ENCODE data around the gene ZNF226. TPM values are rescaled to one million over a fixed set of nuclear protein-coding genes. Genes with fewer than 3 reads are reported as not detected.
"Not testable (repeated sequence)": the region's sequence is repeated elsewhere in the genome, so short reads cannot be mapped to it uniquely, and the experiment has no call there.

Gene ZNF226
- total RNA-seq, 2 experiments from 2014 or later: 14.6 to 17.9 TPM

GRCh38 chr19:44220761-44221160 is 55.9 kb downstream of the ZNF226 start:
- H3K27ac ChIP-seq (ENCODE audit: low read depth, low read length, poor library complexity, severe bottlenecking); H3K4me3 ChIP-seq (ENCODE audit: low read depth, low read length, poor library complexity, severe bottlenecking); H3K9me2 ChIP-seq (ENCODE audit: insufficient read depth, low read length); H3K4me2 ChIP-seq (ENCODE audit: low read length); BruUV-seq (replicated peaks); DNase-seq (ENCODE audit: low spot score); H4K20me1 ChIP-seq (ENCODE audit: insufficient read depth, low read length); H2AFZ ChIP-seq (ENCODE audit: low read length); H3K79me2 ChIP-seq (ENCODE audit: insufficient read depth, low read depth, low read length); H3K9me3 ChIP-seq (ENCODE audit: low read length); intact Hi-C loops (cut with micrococcal nuclease; ENCODE audit: unreplicated experiment); H3K4me1 ChIP-seq (ENCODE audit: insufficient read depth, low read length, poor library complexity, severe bottlenecking); CTCF ChIA-PET (ENCODE audit: unreplicated experiment); POLR2A ChIA-PET: not testable (repeated sequence)
- H3K36me3 ChIP-seq (ENCODE audit: insufficient read depth, low read length): peaks cover 41% of the 10 kb centered on the region

GRCh38 chr19:44221291-44221690 is 56.4 kb downstream of the ZNF226 start:
- POLR2A ChIA-PET; BruUV-seq (replicated peaks); H3K9me3 ChIP-seq (ENCODE audit: low read length); H2AFZ ChIP-seq (ENCODE audit: low read length); intact Hi-C loops (cut with micrococcal nuclease; ENCODE audit: unreplicated experiment); H3K79me2 ChIP-seq (ENCODE audit: insufficient read depth, low read depth, low read length); DNase-seq (ENCODE audit: low spot score); H3K9me2 ChIP-seq (ENCODE audit: insufficient read depth, low read length); H3K4me1 ChIP-seq (ENCODE audit: insufficient read depth, low read length, poor library complexity, severe bottlenecking); H3K4me2 ChIP-seq (ENCODE audit: low read length); CTCF ChIA-PET (ENCODE audit: unreplicated experiment); H3K4me3 ChIP-seq (ENCODE audit: low read depth, low read length, poor library complexity, severe bottlenecking); H4K20me1 ChIP-seq (ENCODE audit: insufficient read depth, low read length); H3K27ac ChIP-seq (ENCODE audit: low read depth, low read length, poor library complexity, severe bottlenecking): not testable (repeated sequence)
- peaks cover 36% of the 10 kb centered on the region for H3K36me3 ChIP-seq (ENCODE audit: insufficient read depth, low read length)

Other genes starting within 250 kb of the ZNF226 start
- gene ZNF45, start 229.8 kb upstream of the ZNF226 start, total RNA-seq (2014; rRNA removed; shearing (Covaris generic)): 14.5 and 15.3 TPM in 2 replicates
- gene ZNF45, start 229.8 kb upstream of the ZNF226 start, total RNA-seq (2022): 9.7 and 12.7 TPM in 2 replicates
- 0.21 and 0.28 TPM in 2 replicates for gene ZNF221, start 213.9 kb upstream of the ZNF226 start, total RNA-seq (2014; rRNA removed; shearing (Covaris generic))
- gene ZNF221, start 213.9 kb upstream of the ZNF226 start, total RNA-seq (2022): not detected in 2 replicates
- gene ZNF155, start 180.9 kb upstream of the ZNF226 start, total RNA-seq (2014; rRNA removed; shearing (Covaris generic)): not detected in 2 replicates
- not detected in 2 replicates for gene ZNF155, start 180.9 kb upstream of the ZNF226 start, total RNA-seq (2022)
- gene ZNF230, start 162.1 kb upstream of the ZNF226 start, total RNA-seq (2014; rRNA removed; shearing (Covaris generic)): 1.7 and 1.8 TPM in 2 replicates
- gene ZNF230, start 162.1 kb upstream of the ZNF226 start, total RNA-seq (2022): 1.6 and 2.8 TPM in 2 replicates
- not detected in 2 replicates for gene ZNF222, start 139.7 kb upstream of the ZNF226 start, total RNA-seq (2014; rRNA removed; shearing (Covaris generic))
- not detected in 2 replicates for gene ZNF222, start 139.7 kb upstream of the ZNF226 start, total RNA-seq (2022)
- not detected in 2 replicates for gene ZNF223, start 113.1 kb upstream of the ZNF226 start, total RNA-seq (2014; rRNA removed; shearing (Covaris generic))
- gene ZNF223, start 113.1 kb upstream of the ZNF226 start, total RNA-seq (2022): not detected in 2 replicates
- gene ZNF284, start 92.9 kb upstream of the ZNF226 start, total RNA-seq (2014; rRNA removed; shearing (Covaris generic)): not detected in 2 replicates
- not detected in 2 replicates for gene ZNF284, start 92.9 kb upstream of the ZNF226 start, total RNA-seq (2022)
- gene ZNF224, start 70.7 kb upstream of the ZNF226 start, total RNA-seq (2014; rRNA removed; shearing (Covaris generic)): 17.5 and 20.4 TPM in 2 replicates
- gene ZNF224, start 70.7 kb upstream of the ZNF226 start, total RNA-seq (2022): 20.2 and 21.5 TPM in 2 replicates
- gene ZNF225, start 51.7 kb upstream of the ZNF226 start, total RNA-seq (2014; rRNA removed; shearing (Covaris generic)): 2.4 and 3.5 TPM in 2 replicates
- 4.1 and 6.1 TPM in 2 replicates for gene ZNF225, start 51.7 kb upstream of the ZNF226 start, total RNA-seq (2022)
- not detected in 2 replicates for gene ZNF234, start 23.5 kb upstream of the ZNF226 start, total RNA-seq (2014; rRNA removed; shearing (Covaris generic))
- not detected in 2 replicates for gene ZNF234, start 23.5 kb upstream of the ZNF226 start, total RNA-seq (2022)
- gene ZNF227, start 47.4 kb downstream of the ZNF226 start, total RNA-seq (2014; rRNA removed; shearing (Covaris generic)): 16.8 and 20.1 TPM in 2 replicates
- 18.5 and 21.2 TPM in 2 replicates for gene ZNF227, start 47.4 kb downstream of the ZNF226 start, total RNA-seq (2022)
- 0.13 TPM in 1 of 2 replicates, not detected in the other for gene ZNF233, start 94.8 kb downstream of the ZNF226 start, total RNA-seq (2014; rRNA removed; shearing (Covaris generic))
- gene ZNF233, start 94.8 kb downstream of the ZNF226 start, total RNA-seq (2022): not detected in 2 replicates
- 5.1 and 7.7 TPM in 2 replicates for gene ZNF235, start 139.9 kb downstream of the ZNF226 start, total RNA-seq (2014; rRNA removed; shearing (Covaris generic))
- gene ZNF235, start 139.9 kb downstream of the ZNF226 start, total RNA-seq (2022): 6.5 and 7.4 TPM in 2 replicates
- not detected in 2 replicates for gene ZNF112, start 191.6 kb downstream of the ZNF226 start, total RNA-seq (2014; rRNA removed; shearing (Covaris generic))
- not detected in 2 replicates for gene ZNF112, start 191.6 kb downstream of the ZNF226 start, total RNA-seq (2022)
- not detected in 2 replicates for gene ZNF285, start 236.5 kb downstream of the ZNF226 start, total RNA-seq (2014; rRNA removed; shearing (Covaris generic))
- gene ZNF285, start 236.5 kb downstream of the ZNF226 start, total RNA-seq (2022): not detected in 2 replicates

All from OCI-LY7 (cell line).